ENCODE data around the gene AIP. TPM values are rescaled to one million over a fixed set of nuclear protein-coding genes. Genes with fewer than 3 reads are reported as not detected.

The AIP gene
- total and polyA plus RNA-seq, 2 donors (not counting 1 experiment from before 2014, with no cell fraction given) = 53.7 to 117 TPM

- DNase-seq (ENCODE audit: low read depth in 2 of 2) = no peak
- H2AFZ ChIP-seq (ENCODE audit: low read length) = no peak within 1 kb of the TSS
- no peak within 1 kb of the TSS for H3K27ac ChIP-seq (ENCODE audit: insufficient read depth, low read length)
- no peak within 1 kb of the TSS for H3K4me2 ChIP-seq (ENCODE audit: extremely low read depth, insufficient read depth, low read length)
- no peaks in the 10 kb centered on the region for H4K20me1 ChIP-seq (ENCODE audit: control insufficient read depth, extremely low read depth, insufficient read depth, low read length)
- H3K4me3 ChIP-seq (replicated peaks in 1 of 4; ENCODE audit: control extremely low read depth in 1 of 4, insufficient read depth in 1 of 4, low read depth in 3 of 4, low read length in 4 of 4) = no peak within 1 kb of the TSS
- no peak for TF ChIP-seq CTCF (conservative IDR thresholded peaks at IDR 0.05 in 1 of 2, IDR thresholded peaks at IDR 0.05 in 1 of 2; ENCODE audit: low read depth in 1 of 2, low read length in 2 of 2)
- no peak for TF ChIP-seq EZH2 (IDR thresholded peaks at IDR 0.05; ENCODE audit: low read length, missing control alignments)
- H3K36me3 ChIP-seq (ENCODE audit: control insufficient read depth, insufficient read depth, low read length) = no peaks in the 10 kb centered on the region
- H3K9ac ChIP-seq (ENCODE audit: insufficient read depth, low read length) = no peak within 1 kb of the TSS
- H3K79me2 ChIP-seq (ENCODE audit: control insufficient read depth, insufficient read depth, low read length) = no peaks in the 10 kb centered on the region
- no peaks in the 10 kb centered on the region for H3K9me3 ChIP-seq (ENCODE audit: control insufficient read depth, insufficient read depth, low read depth, low read length)
- no peaks in the 10 kb centered on the region for H3K4me1 ChIP-seq (ENCODE audit: control insufficient read depth, extremely low read depth, insufficient read depth, low read length)
- H3K27me3 ChIP-seq (ENCODE audit: control insufficient read depth, insufficient read depth, low read length) = peaks cover 3% of the 10 kb centered on the region
These were observed 30.5 kb upstream of the AIP start, which contains the start of gene GPR152 for GRCh38 chr11:67452141-67452952. GPR152 (minus strand) TSS chr11:67452729; CDS start chr11:67452724, 5 bp downstream.

DNA sequence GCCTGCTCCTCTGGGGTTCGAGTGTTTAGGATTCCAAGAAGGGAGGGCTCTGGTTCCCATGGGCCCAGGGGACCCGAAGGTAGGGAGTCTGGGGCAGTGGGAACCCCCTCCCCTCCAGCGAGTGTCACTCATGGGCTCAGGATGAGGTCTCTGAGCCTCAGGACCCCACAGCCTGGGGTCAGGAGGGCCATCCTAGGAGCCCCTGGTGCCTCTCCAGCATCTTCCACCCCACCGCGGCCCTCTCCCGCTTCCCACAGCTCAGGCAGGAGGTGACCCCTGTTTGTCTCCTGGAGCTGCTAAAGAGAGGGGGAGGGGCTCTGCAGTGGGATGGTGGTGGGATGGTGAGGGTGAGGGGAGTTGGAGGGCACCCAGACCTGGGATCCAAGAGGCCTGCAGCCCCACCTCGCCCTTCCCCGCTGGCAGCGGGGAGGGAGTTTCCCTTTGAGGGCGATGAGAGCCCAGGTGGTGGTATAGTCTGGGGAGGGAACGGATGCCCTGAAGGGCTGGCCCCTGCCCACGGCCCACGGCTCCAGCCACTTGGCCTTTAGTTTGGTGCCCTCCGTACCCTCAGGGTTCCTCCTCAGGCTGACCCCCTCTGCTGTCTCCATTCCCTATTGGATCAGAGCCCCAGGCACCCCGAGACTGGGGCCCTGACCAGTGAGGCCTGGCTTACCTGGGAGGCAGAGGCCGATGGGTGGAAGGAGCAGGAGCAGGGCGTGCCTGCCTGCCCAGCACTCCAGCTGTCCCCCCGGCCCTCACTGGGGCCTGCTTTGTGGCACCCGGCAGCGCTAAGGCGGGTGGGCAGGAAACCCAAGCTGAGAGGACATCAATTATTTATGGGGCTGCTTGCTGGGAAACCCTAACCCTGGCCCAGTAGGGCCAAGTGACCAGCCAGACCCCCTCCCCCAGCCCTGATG, 28.8 kb upstream of the AIP start:
- peaks cover 3% of the 10 kb centered on the region for H3K27me3 ChIP-seq (ENCODE audit: control insufficient read depth, insufficient read depth, low read length)
- DNase-seq (ENCODE audit: low read depth in 2 of 2) = no peak
- TF ChIP-seq CTCF (conservative IDR thresholded peaks at IDR 0.05 in 1 of 2, IDR thresholded peaks at IDR 0.05 in 1 of 2; ENCODE audit: low read depth in 1 of 2, low read length in 2 of 2) (no peak), EZH2 (IDR thresholded peaks at IDR 0.05; ENCODE audit: low read length, missing control alignments) (no peak)
- no peaks in the 10 kb centered on the region for H4K20me1 ChIP-seq (ENCODE audit: control insufficient read depth, extremely low read depth, insufficient read depth, low read length)
- H2AFZ ChIP-seq (ENCODE audit: low read length) = no peak overlapping the region
- H3K4me2 ChIP-seq (ENCODE audit: extremely low read depth, insufficient read depth, low read length) = no peak overlapping the region
- H3K27ac ChIP-seq (ENCODE audit: insufficient read depth, low read length) = no peak overlapping the region
- H3K4me1 ChIP-seq (ENCODE audit: control insufficient read depth, extremely low read depth, insufficient read depth, low read length) = no peaks in the 10 kb centered on the region
- H3K79me2 ChIP-seq (ENCODE audit: control insufficient read depth, insufficient read depth, low read length) = no peaks in the 10 kb centered on the region
- no peaks in the 10 kb centered on the region for H3K9me3 ChIP-seq (ENCODE audit: control insufficient read depth, insufficient read depth, low read depth, low read length)
- H3K4me3 ChIP-seq (replicated peaks in 1 of 4; ENCODE audit: control extremely low read depth in 1 of 4, insufficient read depth in 1 of 4, low read depth in 3 of 4, low read length in 4 of 4) = no peak overlapping the region
- H3K36me3 ChIP-seq (ENCODE audit: control insufficient read depth, insufficient read depth, low read length) = no peaks in the 10 kb centered on the region
- H3K9ac ChIP-seq (ENCODE audit: insufficient read depth, low read length) = no peak overlapping the region

DNA sequence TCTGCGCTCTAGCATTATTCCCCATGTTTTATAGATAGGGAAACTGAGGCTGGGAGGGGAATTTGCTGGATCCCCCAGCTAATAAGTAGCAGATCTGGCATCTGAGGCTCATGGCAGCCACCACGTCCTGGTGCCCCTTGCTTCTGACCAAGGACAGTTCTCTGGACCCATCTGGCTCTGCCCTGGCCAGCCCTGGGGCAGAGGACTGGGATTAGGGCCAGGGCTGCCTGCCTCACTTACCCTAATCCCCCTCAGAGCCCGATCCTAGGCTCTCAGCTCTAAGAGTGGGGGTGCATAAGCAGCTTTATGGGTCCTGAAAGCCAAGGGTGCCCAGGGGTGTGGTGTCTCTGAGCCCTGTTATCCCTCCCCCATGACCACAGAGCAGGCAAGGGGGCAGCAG, 27.8 kb upstream of the AIP start, which contains the start of gene CABP4:
Gene CABP4, plus strand, starts transcription at position 301 of the 400 bp plus-strand sequence. Its CDS starts 70 bp downstream, at position 371.
- no peak for TF ChIP-seq CTCF (conservative IDR thresholded peaks at IDR 0.05 in 1 of 2, IDR thresholded peaks at IDR 0.05 in 1 of 2; ENCODE audit: low read depth in 1 of 2, low read length in 2 of 2)
- TF ChIP-seq EZH2 (IDR thresholded peaks at IDR 0.05; ENCODE audit: low read length, missing control alignments) = no peak

More for the DNA sequence above, 27.8 kb upstream of the AIP start, which contains the start of gene CABP4:
- Histone ChIP-seq H3K36me3 (ENCODE audit: control insufficient read depth, insufficient read depth, low read length) (no peaks in the 10 kb centered on the region), H3K27me3 (ENCODE audit: control insufficient read depth, insufficient read depth, low read length) (peaks cover 3% of the 10 kb centered on the region), H4K20me1 (ENCODE audit: control insufficient read depth, extremely low read depth, insufficient read depth, low read length) (no peaks in the 10 kb centered on the region), H2AFZ (ENCODE audit: low read length) (no peak within 1 kb of the TSS), H3K4me2 (ENCODE audit: extremely low read depth, insufficient read depth, low read length) (no peak within 1 kb of the TSS), H3K9ac (ENCODE audit: insufficient read depth, low read length) (no peak within 1 kb of the TSS), H3K27ac (ENCODE audit: insufficient read depth, low read length) (no peak within 1 kb of the TSS), H3K4me1 (ENCODE audit: control insufficient read depth, extremely low read depth, insufficient read depth, low read length) (no peaks in the 10 kb centered on the region), H3K79me2 (ENCODE audit: control insufficient read depth, insufficient read depth, low read length) (no peaks in the 10 kb centered on the region), H3K9me3 (ENCODE audit: control insufficient read depth, insufficient read depth, low read depth, low read length) (no peaks in the 10 kb centered on the region), H3K4me3 (replicated peaks in 1 of 4; ENCODE audit: control extremely low read depth in 1 of 4, insufficient read depth in 1 of 4, low read depth in 3 of 4, low read length in 4 of 4) (no peak within 1 kb of the TSS)
- no peak for DNase-seq (ENCODE audit: low read depth in 2 of 2)

Measured in fibroblast of lung (primary cell).